ENCODE results near the gene MOK. TPM values are rescaled to one million over a fixed set of nuclear protein-coding genes. Genes with fewer than 3 reads are reported as not detected.
"Not testable (repeated sequence)": the region's sequence is repeated elsewhere in the genome, so short reads cannot be mapped to it uniquely, and the experiment has no call there.

Gene MOK
- total RNA-seq, 6 experiments from 2014 or later, result 2.7 to 4.7 (median 3.8) TPM

DNA sequence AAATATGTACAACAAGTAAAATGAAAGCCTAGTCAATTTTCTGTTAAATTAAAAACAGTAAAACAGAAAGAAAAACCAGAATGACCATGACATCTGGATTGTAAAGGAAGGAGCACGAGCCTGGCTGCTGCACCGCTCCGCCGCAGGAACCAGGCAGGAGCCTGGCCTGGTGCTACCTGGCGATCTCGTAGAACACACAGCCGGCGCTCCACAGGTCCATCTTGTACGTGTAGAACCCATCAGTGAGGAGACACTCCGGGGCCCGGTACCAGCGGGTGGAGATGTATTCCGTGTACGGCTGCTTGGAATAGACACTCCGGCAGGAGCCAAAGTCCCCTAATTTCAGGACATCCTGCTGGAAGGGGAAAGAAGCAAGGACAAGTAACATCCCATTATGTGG is 54.3 kb downstream of the MOK start:
- H3K9me3 ChIP-seq, result no peaks in the 10 kb centered on the region
- no peaks in the 10 kb centered on the region for H3K4me1 ChIP-seq
- no peaks in the 10 kb centered on the region for H3K36me3 ChIP-seq
- TF ChIP-seq, protein P1, sequence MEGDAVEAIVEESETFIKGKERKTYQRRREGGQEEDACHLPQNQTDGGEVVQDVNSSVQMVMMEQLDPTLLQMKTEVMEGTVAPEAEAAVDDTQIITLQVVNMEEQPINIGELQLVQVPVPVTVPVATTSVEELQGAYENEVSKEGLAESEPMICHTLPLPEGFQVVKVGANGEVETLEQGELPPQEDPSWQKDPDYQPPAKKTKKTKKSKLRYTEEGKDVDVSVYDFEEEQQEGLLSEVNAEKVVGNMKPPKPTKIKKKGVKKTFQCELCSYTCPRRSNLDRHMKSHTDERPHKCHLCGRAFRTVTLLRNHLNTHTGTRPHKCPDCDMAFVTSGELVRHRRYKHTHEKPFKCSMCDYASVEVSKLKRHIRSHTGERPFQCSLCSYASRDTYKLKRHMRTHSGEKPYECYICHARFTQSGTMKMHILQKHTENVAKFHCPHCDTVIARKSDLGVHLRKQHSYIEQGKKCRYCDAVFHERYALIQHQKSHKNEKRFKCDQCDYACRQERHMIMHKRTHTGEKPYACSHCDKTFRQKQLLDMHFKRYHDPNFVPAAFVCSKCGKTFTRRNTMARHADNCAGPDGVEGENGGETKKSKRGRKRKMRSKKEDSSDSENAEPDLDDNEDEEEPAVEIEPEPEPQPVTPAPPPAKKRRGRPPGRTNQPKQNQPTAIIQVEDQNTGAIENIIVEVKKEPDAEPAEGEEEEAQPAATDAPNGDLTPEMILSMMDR (IDR thresholded peaks at IDR 0.05), result no peak
- intact Hi-C loops (cut with DNase I), result no loop called here
- 80% methylated on average over 5 of the region's 15 CpGs for WGBS (ENCODE audit: insufficient coverage, low coverage, low lambda C conversion rate, missing lambda C conversion rate)
- DNase-seq (no peak), ATAC-seq (no peak)
- no peak overlapping the region for H3K27ac ChIP-seq
- no peak overlapping the region for H3K4me3 ChIP-seq
- no peaks in the 10 kb centered on the region for H3K27me3 ChIP-seq

DNA sequence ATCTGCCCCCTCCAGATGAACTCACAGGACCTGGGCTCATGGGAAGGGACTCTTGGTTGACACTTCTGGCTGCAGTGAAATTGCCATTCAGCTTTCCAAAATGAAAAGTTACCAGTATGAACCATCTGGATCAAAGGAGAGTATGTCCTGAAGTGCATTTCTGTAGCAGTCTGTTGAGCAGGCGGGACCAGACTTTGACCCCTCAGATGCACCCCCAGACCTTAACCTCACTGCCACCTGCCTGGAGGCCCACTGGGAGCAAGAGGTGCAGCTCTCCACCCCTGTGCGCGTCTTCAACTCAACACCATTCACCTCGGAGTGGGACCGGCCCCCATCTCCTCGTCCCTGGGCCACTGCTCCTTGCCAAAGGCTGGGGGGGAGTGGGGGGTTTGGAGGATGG is 55.0 kb downstream of the MOK start:
- WGBS (ENCODE audit: insufficient coverage, low coverage, low lambda C conversion rate, missing lambda C conversion rate), result no CpG with 5 or more reads among the region's 6 CpGs
- TF ChIP-seq, protein P1 (IDR thresholded peaks at IDR 0.05), result no peak
- no peak for TF ChIP-seq POLR2A (IDR thresholded peaks at IDR 0.05)
- H3K27ac ChIP-seq, result no peak overlapping the region
- H3K9me3 ChIP-seq, result no peaks in the 10 kb centered on the region
- no peaks in the 10 kb centered on the region for H3K36me3 ChIP-seq
- H3K27me3 ChIP-seq, result no peaks in the 10 kb centered on the region
- no peaks in the 10 kb centered on the region for H3K4me1 ChIP-seq
- no peak for DNase-seq
- ATAC-seq, result no peak
- intact Hi-C loops (cut with DNase I), result no loop called here
- no peak overlapping the region for H3K4me3 ChIP-seq

DNA sequence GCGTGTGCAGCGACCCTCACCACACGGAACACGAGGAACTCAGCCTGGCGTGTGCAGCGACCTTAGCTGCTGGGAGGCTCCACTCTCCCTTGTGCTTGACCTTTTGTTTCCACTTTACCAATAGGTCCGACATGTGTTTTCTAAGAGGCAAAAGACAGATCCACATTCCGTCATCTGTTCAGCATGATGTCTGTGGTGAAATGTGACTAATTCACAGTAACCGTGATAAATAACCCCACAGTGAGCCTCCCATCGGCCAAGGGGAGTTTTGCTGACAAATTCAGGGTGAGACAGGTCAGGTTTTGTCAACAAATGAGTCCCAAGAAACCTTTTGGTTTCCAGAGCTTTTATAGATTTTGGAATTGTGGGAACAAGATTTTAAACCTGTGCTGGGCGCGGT is 55.9 kb downstream of the MOK start:
- Histone ChIP-seq H3K9me3 (no peaks in the 10 kb centered on the region), H3K27ac (no peak overlapping the region), H3K27me3 (no peaks in the 10 kb centered on the region), H3K36me3 (no peaks in the 10 kb centered on the region), H3K4me1 (no peaks in the 10 kb centered on the region), H3K4me3 (no peak overlapping the region)
- WGBS (ENCODE audit: insufficient coverage, low coverage, low lambda C conversion rate, missing lambda C conversion rate), result 82% methylated on average over 7 of the region's 12 CpGs
- intact Hi-C loops (cut with DNase I), result no loop called here
- ATAC-seq (no peak), DNase-seq (no peak)
- TF ChIP-seq POLR2A (IDR thresholded peaks at IDR 0.05), result no peak
- TF ChIP-seq, protein P1 (IDR thresholded peaks at IDR 0.05), result no peak

DNA sequence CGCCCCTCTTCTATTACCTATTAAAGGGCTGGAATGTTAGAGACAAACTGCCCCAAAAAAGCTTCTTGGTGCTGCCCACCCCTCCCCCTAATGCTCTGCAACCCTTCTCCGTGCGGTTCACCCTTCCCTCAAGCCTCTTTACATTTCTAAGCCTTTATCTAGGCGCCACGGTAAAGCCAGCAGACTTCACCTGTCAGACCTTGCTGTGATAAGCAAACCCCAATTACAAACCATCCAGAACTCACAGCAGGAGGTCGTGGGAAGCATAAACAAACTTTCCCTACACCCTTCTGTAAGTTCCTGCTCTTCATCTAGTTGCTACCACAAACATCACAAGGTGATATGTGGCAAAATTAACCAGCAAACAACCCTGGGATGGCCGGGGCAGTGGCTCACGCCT is 56.8 kb downstream of the MOK start:
- intact Hi-C loops (cut with DNase I), result no loop called here
- H3K4me1 ChIP-seq, result no peaks in the 10 kb centered on the region
- DNase-seq (no peak), ATAC-seq (no peak)
- no peak for TF ChIP-seq POLR2A (IDR thresholded peaks at IDR 0.05)
- TF ChIP-seq, protein P1 (IDR thresholded peaks at IDR 0.05), result no peak
- no peak overlapping the region for H3K27ac ChIP-seq
- H3K27me3 ChIP-seq, result no peaks in the 10 kb centered on the region
- WGBS (ENCODE audit: insufficient coverage, low coverage, low lambda C conversion rate, missing lambda C conversion rate), result 78% methylated on average over 8 of the region's 8 CpGs
- H3K9me3 ChIP-seq, result no peaks in the 10 kb centered on the region
- no peaks in the 10 kb centered on the region for H3K36me3 ChIP-seq
- H3K4me3 ChIP-seq, result no peak overlapping the region

DNA sequence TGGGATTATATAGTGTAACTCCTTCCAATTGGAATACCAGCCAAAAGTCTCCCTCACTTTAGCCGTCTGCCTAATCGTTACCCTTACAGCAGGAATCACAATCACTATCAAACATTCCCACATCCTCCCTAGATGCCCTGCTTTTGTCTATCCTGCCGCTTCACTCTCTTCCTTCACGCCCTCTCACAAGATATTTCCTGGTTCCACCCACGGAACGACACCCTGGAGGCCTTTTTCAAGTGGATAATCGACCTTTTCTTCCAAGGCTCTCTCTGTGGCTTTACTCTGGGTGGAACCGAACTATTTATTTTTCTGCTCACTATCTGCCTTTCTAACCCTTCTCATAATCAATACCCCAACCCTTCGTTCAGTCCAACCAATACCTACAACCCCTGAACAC is 58.9 kb downstream of the MOK start:
- Histone ChIP-seq H3K4me3 (no peak overlapping the region), H3K4me1 (no peaks in the 10 kb centered on the region), H3K27me3 (no peaks in the 10 kb centered on the region), H3K27ac (no peak overlapping the region), H3K9me3 (no peaks in the 10 kb centered on the region), H3K36me3 (no peaks in the 10 kb centered on the region)
- 66% methylated on average over 9 of the region's 9 CpGs for WGBS (ENCODE audit: insufficient coverage, low coverage, low lambda C conversion rate, missing lambda C conversion rate)
- ATAC-seq, result no peak
- DNase-seq, result no peak
- no peak for TF ChIP-seq POLR2A (IDR thresholded peaks at IDR 0.05)
- TF ChIP-seq, protein P1 (IDR thresholded peaks at IDR 0.05), result no peak
- intact Hi-C loops (cut with DNase I), result no loop called here

DNA sequence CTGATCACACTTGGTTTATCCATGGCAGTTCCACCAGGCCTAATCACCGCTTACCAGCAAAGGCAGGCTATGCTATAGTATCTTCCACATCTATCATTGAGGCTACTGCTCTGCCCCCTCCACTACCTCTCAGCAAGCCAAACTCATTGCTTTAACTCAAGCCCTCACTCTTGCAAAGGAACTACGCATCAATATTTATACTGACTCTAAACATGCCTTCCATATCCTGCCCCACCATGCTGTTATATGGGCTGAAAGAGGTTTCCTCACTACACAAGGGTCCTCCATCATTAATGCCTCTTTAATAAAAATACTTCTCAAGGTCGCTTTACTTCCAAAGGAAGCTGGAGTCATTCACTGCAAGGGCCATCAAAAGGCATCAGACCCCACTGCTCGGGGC is 61.2 kb downstream of the MOK start:
- H3K27ac ChIP-seq; DNase-seq; H3K4me3 ChIP-seq; H3K4me1 ChIP-seq; H3K9me3 ChIP-seq; H3K27me3 ChIP-seq; ATAC-seq; H3K36me3 ChIP-seq; intact Hi-C loops (cut with DNase I): not testable (repeated sequence)
- 93% methylated on average over 4 of the region's 4 CpGs for WGBS (ENCODE audit: insufficient coverage, low coverage, low lambda C conversion rate, missing lambda C conversion rate)
